NCI-H524 treated with DMSO at 0.1 percent for 48 hours (cell line): Measurements from ENCODE around the gene FOXL2.
"Not testable (repeated sequence)": the region's sequence is repeated elsewhere in the genome, so short reads cannot be mapped to it uniquely, and the experiment has no call there.

Experiments used
- DNase-seq: peaks from one replicate; lab custom pipeline; 2025; lab: John Stamatoyannopoulos, UW

FOXL2 gene

DNA sequence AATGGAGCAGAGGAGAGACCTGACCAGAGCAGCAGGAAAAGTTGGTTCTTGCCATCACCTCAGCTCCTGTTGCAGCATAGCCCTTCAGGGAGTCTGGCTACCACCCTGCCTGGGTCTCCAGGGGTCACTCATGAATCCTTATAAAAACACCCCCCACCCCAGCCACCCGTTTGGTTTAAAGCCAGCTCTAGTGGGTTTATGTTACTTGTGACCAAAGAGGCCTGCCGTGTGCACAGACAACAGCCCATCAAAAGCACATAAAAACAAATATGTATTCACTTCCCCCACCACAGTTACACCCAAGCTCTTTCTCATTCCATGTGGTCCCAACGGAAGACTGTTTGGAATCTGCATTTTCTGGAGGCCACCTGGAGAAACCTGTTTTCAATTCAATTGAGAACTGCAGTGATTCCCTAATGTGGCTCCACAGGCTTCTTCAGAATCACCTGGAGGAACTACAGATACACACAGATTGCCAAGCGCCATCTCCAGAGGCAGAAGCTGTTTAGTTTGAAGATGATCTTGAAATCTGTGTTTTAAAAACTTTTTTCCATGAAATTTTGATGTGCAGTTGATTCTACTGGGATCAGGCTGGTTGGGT, 13.8 kb downstream of the FOXL2 start:
- no peak for DNase-seq

DNA sequence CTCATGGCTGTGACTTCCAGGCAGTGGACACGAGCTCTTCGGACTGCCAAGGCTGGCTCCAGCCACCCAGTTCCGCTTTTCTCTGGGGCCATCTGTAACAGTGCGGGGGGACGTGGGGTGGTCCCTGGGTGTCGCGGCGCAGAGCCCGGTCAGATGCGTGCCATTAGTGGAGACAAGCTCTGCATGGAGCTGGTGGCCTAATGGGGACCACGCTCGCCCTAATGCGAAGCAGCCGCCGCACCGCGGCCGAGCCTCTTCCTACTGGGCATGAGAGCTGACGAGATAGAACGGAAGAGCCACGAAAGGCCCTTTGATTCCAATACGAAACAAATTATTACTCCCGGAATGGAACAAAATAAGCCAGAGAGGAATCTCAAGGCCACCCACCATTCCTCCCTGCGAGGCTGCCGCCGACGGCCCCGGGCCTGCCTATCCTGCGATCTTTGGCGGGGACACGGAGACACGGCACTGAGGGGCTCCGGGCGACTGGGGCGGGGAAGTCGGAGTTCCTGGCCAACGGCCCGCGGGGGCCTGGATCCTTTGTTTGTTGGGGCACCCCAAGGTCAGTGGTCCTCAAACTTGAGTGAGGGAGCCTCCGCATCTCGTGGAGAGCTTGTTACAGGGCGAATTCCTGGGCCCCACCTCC, 18.1 kb downstream of the FOXL2 start:
- no peak for DNase-seq

DNA sequence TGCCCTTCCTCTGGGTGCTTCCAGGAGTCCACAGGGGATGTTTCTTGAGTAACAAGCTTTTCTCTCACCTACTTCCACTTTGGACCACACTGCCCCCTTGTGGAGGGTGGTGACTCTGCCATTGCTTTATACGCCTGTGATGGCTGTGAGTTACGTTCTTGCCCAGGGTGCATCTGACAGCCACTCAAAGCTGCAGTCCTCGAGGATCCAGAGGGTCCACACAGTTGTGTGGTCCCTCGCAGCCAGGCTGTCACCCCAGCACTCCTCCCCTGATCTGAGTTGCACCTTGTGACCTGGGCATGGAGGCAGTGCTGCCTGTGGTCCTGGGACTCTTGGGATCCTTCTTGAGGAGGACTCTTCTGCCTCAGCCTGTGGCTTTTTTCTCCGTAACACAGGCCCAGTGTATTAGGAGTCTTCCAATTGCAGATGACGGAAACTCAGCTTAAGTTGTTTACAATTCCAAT, 23.4 kb downstream of the FOXL2 start:
- no peak for DNase-seq

DNA sequence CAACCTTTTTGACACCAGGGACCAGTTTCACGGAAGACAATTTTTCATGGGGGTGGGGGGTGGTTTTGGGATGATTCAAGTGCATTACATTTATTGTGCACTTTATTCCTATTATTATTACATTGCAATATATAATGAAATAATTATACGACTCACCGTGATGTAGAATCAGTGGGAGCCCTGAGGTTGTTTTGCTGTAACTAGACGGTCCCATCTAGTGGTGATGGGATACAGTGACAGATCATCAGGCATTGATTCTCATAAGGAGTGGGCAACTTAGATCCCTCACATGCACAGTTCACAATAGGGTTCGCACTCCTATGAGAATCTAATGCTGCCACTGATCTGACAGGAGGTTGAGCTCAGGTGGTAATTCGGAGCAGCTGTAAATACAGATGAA, 24.5 kb downstream of the FOXL2 start:
- DNase-seq = not testable (repeated sequence)

DNA sequence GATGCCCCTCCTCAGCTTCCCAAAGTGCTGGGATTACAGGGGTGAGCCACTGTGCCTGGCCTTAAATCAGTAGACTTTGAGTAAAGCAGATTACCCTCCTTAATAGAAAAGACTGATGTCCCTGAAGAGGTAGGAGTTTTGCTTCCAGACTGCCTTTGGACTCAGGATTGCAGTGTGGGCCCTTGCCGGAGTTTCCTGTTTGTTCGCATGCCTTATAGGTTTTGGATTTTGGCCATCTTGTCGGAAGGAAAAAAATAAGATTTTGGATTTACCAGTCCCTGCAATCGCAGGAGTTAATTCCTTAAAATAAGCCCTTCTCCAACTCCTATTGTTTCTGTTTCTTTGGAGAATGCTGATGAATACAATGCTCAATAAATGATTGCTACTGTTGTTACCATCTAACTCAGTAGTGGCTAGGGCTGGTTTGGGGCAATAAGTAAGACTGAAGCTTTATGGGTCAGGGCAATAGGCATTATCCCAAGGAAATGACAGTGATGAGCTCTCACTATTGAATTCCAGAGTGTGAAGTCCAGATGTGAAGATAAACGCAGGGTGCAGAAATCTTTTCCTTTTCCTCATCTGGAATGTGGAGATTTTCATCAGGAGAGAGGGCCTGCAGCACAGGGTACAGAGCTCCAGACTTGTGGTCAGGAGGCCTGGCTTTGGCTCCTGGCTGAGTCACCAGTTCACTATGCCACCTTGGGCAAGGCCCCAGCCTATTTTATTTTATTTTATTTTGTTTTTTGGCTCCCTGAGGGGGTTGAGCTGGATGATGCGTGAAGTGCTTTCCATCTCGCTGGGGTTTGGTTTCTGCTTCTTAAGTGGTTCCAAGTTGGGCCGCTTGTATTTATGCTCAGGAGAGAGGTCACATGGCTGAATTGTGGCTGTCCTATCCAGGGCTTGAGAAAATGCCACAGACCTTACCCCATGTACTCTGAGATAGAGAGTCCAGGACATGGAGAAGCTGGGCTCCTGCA, 25.3 kb downstream of the FOXL2 start:
- DNase-seq = no peak

DNA sequence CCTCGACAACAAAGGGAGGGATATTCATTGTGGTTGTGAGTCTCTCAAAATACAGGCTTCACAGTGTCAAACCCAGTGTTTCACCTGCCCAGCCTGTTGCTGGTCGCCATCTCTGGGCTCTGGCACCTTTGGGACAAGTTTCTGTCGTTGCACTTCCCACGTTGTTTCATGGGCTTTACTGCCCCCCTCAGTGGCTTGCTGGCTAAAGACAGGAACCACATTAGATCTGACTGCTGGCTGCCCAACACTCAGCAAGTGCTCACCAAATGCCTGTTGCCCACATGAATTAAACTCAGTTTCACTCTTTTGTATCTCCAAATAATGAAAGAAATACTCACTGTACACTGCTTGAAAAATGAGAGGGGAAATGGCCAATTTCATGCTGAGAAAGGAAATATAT, 27.6 kb downstream of the FOXL2 start:
- no peak for DNase-seq

DNA sequence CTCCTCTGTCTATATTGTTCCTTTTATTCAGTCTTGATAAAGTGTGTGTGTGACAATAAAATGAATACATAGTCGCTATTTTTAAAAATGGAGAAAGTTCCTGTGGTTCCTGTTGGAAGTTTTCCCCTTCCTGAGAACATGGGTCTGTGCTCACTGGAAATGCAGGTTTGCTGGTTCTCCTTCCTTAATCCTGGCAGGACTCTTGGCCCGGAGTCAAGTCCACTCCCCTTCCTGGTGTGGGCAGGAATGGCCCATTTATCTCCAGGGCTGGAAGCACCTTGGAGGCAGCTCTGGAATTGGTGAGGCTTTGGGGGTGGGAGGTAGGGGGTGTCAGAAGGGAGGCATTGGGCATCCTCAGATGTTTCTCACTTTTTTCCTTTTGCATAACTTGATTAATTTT, 30.1 kb downstream of the FOXL2 start:
- DNase-seq = no peak

DNA sequence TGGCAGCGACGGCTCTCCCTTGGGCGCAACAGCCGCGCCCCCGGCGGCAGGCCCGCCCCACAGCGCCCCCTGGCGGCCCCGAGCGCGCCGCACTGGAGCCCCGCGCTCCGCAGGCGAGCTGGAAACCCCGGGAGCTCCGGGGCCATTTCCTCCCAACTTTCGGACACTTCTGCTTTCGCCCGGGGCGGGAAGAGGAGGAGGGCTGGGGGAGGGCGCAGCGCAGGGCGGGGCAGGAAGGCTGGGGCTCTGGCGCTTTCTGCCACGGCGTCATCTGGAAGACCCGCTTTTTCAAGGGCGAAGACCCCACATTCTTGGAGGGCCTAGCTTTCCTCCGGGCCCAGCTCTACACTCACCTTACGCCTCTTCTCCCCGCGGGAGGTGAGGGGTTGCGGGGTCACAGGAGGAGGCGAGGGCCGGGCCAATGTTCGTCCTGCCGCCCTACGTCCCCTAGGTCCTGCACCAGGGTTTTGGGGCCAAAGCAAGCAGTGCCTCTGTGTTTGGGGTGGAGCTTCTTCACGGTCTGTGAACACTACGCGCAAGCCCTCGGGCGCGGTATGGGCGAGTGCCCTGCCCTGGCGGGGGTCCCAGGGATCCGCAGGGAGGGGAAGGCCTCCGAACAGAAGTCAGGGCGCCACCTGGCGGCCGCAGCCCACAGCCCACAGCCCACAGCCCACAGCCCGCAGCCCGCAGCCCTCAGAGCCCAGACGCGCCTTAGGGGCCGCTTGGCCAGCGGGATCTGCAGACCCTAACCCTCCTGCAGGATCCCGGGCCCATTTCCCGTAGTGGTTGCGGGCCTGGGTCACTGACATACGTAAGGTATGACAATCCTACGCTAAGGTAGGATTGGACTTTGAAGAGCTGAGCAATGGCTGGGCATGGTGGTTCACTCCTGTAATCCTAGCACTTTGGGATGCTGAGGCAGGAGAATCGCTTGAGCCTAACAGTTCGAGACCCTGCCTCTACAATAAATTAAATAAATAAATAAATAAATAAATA, 31.1 kb downstream of the FOXL2 start:
- DNase-seq = peak; percentile 68

DNA sequence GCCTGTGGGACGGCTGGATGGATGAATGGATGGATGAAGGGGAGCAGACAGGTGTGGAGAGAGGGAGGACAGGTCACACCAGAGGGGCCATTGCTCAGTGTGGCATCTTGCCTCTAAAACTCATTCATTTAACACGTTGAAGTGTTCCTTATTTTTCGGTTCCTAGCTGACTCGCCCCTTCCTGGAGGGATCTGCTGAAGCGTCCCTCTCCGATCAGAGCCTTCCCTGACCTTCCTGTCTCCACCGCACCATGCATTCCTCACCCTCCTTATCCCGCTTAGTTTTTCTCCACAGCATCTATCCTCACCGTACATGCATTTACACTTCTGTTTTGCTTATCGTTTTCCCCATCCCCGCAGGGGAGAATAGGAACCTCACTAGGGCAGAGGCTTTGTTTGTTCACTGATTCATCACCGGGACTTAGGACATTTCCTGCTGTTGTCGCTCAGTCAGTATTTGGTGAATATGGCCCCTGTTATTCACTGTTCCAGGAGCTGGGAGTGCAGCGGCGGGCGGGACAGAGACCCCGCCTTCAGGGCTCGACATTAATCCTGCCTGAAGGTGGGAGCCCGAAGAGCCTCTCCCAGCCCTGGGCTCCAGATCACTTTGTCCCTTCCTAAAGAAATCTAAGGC, 32.0 kb downstream of the FOXL2 start:
- no peak for DNase-seq

DNA sequence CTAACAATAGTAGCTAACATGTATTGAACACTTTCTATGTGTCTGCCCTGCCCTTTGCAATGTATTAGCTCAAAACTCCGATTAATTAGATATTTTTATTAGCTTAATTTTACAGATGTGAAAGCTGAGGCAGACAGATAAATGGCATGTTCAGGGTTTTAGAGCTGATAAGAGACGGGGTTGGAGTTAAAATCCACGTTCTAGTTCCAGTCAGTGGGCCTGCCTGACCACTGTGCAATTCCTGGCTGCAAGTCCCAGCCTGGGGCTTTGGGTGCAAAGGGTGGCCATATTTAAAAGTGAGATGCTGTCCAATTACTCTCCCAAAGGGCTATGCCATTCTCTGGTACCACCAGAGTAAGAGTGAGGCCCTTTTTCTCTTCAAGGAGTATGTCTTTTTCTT, 33.2 kb downstream of the FOXL2 start:
- DNase-seq = no peak

DNA sequence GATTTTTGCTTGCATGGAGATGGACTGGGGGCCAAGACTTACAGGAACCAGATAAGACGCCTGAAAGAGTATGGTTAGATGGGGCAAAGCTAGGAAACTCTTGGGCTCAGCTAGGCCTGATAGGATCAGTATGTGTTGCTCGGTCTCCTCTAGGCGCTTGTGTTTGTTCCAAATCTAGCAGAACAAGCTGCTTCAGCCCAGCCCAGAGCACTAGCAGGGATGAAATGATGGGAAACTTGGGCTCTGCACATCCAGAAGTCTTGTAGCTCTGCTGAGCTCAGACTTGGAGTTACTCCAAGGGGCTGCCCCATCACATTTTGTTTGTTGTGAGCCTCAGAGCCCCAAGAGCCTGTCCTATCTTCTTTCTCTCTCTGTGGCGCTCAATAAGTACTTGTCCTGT, 34.7 kb downstream of the FOXL2 start:
- no peak for DNase-seq

DNA sequence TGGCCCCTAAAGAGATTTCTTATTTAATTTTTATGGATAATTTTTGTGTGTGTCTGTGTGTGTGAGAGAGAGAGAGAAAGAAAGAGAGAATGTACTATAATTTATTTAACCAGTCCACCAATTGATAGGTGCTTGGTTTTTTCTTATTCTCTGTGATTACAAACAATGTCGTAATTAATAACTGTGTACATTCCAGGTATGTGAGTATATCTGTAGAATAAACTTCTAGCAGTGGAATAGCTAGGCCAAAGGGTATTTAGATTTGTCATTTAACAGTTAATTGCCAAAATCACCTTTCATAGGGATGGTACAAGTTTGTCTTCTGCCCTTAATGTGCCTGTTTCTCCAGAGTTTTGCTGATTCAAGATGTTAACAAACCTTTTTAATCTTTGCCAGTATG, 35.3 kb downstream of the FOXL2 start:
- DNase-seq = no peak

DNA sequence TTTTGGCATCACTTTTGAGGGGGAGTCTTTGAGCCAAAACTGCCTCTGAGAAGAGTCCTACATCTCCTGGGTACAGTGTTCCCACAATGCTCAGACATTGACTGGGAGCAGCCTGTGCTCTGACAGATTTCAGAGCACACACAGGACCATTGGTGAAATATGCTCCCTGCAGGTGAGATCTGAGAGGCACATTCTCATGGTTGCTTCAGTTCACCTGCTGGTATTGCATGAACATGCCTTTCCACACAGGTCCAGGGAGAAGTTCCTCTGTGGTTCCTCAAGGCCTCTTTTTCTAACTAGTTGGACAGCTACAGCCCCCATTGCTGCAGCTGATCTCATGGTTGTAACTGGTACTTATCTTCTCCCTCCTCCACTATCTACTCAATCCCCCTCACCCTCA, 37.0 kb downstream of the FOXL2 start:
- DNase-seq = no peak

DNA sequence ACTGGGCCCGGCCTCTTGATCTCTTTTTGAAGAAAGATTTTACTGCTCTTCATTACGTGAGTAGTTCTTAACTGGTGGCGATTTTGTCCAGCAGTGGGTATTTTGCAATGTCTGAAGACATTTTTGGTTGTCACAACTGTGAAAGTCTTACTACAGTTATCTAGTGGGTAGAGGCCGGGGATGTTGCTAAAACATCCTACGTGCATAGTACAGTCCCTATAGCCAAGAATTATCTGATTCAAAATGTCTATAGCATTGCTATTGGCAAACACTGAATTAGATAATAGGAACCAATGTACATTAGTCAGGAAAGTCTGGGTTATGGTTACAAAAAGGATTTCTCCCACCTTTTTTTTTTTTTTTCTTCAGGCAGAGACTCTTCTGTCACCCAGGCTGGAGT, 38.1 kb downstream of the FOXL2 start:
- DNase-seq = no peak

DNA sequence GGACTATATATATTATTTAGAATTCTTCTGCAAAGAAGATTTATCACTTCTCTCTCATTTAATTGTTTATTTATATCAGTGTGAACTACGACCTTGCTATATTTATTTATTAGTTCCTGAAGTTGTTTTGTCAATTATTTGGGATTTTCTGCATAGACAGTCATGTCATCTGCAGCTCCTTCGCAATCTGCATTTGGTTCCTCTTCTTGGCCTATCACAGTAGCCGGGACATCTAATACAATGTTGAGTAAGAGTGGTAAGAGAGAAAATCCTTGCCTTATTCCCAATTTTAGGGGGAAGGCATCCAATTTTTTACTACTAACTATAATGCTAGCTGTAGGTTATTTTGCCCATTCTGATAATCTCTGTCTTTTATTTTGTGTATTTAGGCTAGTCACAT, 39.4 kb downstream of the FOXL2 start:
- no peak for DNase-seq

DNA sequence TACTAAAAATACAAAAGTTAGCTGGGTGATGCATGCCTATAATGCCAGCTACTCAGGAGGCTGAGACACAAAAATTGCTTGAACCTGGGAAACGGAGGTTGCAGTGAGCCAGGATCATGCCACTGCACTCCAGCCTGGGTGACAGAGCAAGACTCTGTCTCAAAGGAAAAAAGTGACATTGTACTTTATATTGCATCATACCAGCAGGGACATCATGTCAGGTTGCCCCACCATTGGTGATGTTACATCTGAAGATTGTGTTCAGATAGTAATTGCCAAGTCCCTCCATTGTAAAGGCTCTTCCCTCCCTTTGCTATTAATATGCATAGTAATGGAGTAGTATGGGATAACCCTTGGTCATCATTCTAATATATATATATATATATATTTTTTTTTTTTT, 44.8 kb downstream of the FOXL2 start:
- DNase-seq = no peak

DNA sequence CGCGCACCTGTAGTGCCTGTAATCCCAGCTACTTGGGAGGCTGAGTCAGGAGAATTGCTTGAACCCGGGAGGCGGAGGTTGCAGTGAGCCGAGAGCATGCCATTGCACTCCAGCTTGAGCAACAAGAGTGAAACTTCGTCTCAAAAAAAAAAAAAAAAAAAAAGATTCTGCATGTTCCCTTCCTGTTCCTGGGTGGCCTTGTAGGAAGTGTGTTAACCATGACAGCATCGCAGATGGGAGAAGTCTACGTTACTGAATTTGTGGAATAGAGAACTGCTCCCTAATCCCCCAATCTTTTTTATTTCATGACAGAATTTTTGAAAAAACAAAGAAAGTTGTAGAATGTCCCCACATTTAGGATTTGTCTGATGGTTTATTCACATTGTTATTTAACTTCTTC, 45.4 kb downstream of the FOXL2 start:
- DNase-seq = no peak

DNA sequence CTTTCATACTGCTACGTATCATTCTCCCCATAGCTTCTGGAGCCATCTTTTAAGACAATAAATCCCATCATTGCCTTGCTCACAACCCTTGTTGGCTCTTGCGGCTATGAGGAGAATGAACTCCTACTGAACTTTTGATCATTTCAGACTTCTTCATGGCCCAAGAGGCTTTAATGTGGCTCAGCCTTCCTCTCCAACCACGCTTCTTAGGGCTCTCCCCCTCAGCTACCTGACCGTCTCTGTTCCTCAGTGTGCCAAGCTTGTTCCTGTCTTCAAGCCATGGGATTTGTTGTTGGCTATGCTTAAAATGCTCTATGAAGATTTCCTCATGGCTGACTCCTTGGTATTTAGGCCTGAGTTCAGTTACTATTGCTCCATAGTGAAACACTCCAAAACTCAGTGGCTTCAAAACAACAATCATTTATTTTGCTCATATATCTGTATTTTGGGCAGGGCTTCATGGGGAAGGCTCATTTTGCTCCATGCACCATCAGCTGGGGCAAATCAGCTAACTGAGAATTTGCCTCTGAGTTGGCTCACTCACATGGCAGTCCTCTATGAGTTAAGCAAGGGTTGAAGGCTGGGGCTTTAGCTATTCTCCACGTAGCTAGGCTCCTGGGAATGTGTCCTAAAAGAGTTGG, 47.5 kb downstream of the FOXL2 start:
- no peak for DNase-seq

DNA sequence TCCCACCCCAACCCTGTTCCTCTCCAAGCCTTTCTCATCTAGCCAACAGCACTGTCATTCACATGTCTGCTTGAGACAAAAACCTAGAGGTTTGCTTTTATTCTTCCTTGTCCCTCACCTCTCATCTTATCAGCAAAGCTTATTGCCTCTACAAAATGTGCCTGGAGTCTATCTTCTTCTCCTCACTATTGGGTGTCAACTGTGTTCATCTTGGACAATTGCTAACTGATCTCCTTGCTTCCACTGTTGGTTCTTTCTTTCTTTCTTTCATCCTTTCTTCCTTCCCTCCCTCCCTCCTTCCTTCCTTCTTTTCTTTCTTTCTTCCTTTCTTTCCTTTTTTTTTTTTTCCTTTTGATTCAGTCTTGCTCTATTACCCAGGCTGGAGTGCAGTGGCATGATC, 48.2 kb downstream of the FOXL2 start:
- DNase-seq = no peak

DNA sequence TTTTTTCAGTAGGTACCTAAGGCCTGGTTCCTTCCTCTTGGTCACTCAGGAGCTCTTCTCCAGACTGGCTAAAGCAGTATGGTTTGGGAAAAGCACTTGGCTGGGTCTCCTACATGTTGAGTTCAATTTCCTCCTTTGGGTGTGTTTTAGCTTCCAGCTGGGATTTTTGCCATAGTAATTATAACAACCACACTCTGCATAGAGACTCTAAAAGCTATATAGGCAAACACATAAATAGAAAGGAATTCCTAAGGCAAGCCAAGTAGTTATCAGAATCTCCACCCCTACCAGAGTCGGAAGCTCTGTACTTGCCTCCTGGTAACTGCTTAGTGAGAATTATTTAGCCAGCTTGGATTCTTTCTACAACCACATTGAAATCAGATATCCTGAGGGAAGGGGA, 48.6 kb downstream of the FOXL2 start:
- no peak for DNase-seq
